Body of pancreas (tissue), 4 donors: Measurements from ENCODE around the gene ZBTB18. TPM values are rescaled to one million over a fixed set of nuclear protein-coding genes. Genes with fewer than 3 reads are reported as not detected.

ENCODE experiments used
- ATAC-seq: fragments of 150-250 bp; one replicate; pipeline ENCODE4 v1.9.1; 2016
- DNase-seq, 4 donors: peaks; one replicate each; pipeline ENCODE4 v3.0.0-alpha.2; 2019
- H3K27ac ChIP-seq, 4 donors: fragments of 200-600 bp; sonication (generic); 1 replicate in 3 of 4; 2 replicates in 1 of 4; pipeline versions ENCODE4 v1.5.1 to v1.6.1; 2016 to 2019; ENCODE audit warnings: mild to moderate bottlenecking in 1 of 4, mixed read lengths in 1 of 4, moderate library complexity in 1 of 4
- H3K27me3 ChIP-seq, 2 donors: fragments of 200-600 bp; sonication (generic); one replicate each; pipeline ENCODE4 v1.6.0; 2016; ENCODE audit warnings: mild to moderate bottlenecking in 1 of 2
- H3K36me3 ChIP-seq, 2 donors: fragments of 200-600 bp; sonication (generic); replicated peaks in 1 of 2; 2 replicates each; pipeline ENCODE4 v1.5.1; 2016; ENCODE audit warnings: low read depth in 2 of 2; ENCODE audit not compliant: insufficient read depth in 1 of 2
- H3K4me1 ChIP-seq: fragments of 200-600 bp; sonication (generic); one replicate; pipeline ENCODE4 v1.6.0; 2016
- H3K4me3 ChIP-seq, 2 donors: fragments of 200-600 bp; sonication (generic); 1 replicate in 1 of 2; 2 replicates in 1 of 2; pipeline ENCODE4 v1.5.1; 2016 to 2019
- H3K9me3 ChIP-seq, 3 donors: fragments of 200-600 bp; sonication (generic); 1 replicate in 2 of 3; 2 replicates in 1 of 3; pipeline ENCODE4 v1.5.1; 2016
- CTCF ChIP-seq, 7 experiments: fragments of 450-650 bp in 4 of 7; fragments of 200-600 bp in 3 of 7; sonication (generic) in 3 of 7; IDR thresholded peaks; one replicate each; pipeline ENCODE4 v1.5.1; 2016 to 2019; ENCODE audit warnings: antibody characterized with exemption in 7 of 7
- POLR2A ChIP-seq, 3 donors: fragments of 450-650 bp; IDR thresholded peaks; one replicate each; pipeline ENCODE4 v1.6.1; 2016; ENCODE audit warnings: antibody characterized with exemption in 3 of 3, mild to moderate bottlenecking in 2 of 3
- WGBS, 2 donors: methylation state at CpG; one replicate each; pipeline ENCODE4 v1.1.5; 2017; 5-methylcytosine and 5-hydroxymethylcytosine counted together
- intact Hi-C: fragments of 100-400 bp; cut with DNase I; formaldehyde crosslinking; loops from one replicate; pipeline ENCODE4 v1.15.1; 2023
- total RNA-seq, 2 donors: library from RNA; depleted of rRNA; stranded (reverse); fragments of >200 nt; gene quantifications; one replicate each; pipeline ENCODE4 v1.1.0, GENCODE V29; 2016

ZBTB18 gene
- total RNA-seq, 2 donors from 2014 or later, result 20.4 to 22.6 TPM

GRCh38 chr1:244030481-244031040 is 20.5 kb upstream of the ZBTB18 start:
- 85 to 92% methylated on average over 13 of the region's 13 CpGs for WGBS, 2 donors
- H3K4me3 ChIP-seq, result no peak overlapping the region
- H3K27ac ChIP-seq, result no peak overlapping the region
- no peak for ATAC-seq
- H3K36me3 ChIP-seq, result no peaks in the 10 kb centered on the region
- intact Hi-C loops, result no loop called here
- DNase-seq, result no peak
- TF ChIP-seq POLR2A (IDR thresholded peaks at IDR 0.05) (no peak), CTCF (IDR thresholded peaks at IDR 0.05) (no peak)
- no peaks in the 10 kb centered on the region for H3K27me3 ChIP-seq
- no peaks in the 10 kb centered on the region for H3K9me3 ChIP-seq
- H3K4me1 ChIP-seq, result no peaks in the 10 kb centered on the region

GRCh38 chr1:244035358-244035757 is 15.7 kb upstream of the ZBTB18 start:
- 90 to 91% methylated on average over 11 of the region's 11 CpGs for WGBS, 2 donors
- TF ChIP-seq CTCF (IDR thresholded peaks at IDR 0.05) (no peak), POLR2A (IDR thresholded peaks at IDR 0.05) (no peak)
- intact Hi-C loops, result no loop called here

GRCh38 chr1:244037252-244037651 is 13.8 kb upstream of the ZBTB18 start:
- ATAC-seq, result no peak
- 83 to 84% methylated on average over 9 of the region's 9 CpGs for WGBS, 2 donors
- H3K9me3 ChIP-seq, result no peaks in the 10 kb centered on the region
- intact Hi-C loops, result no loop called here
- H3K27me3 ChIP-seq, result no peaks in the 10 kb centered on the region
- TF ChIP-seq POLR2A (IDR thresholded peaks at IDR 0.05), result no peak
- no peak for TF ChIP-seq CTCF (IDR thresholded peaks at IDR 0.05)
- H3K4me3 ChIP-seq, result no peak overlapping the region
- no peak overlapping the region for H3K27ac ChIP-seq
- no peaks in the 10 kb centered on the region for H3K36me3 ChIP-seq
- H3K4me1 ChIP-seq, result no peaks in the 10 kb centered on the region
- DNase-seq, result no peak

More at GRCh38 chr1:244035358-244035757, 15.7 kb upstream of the ZBTB18 start:
- Histone ChIP-seq H3K4me1 (no peaks in the 10 kb centered on the region), H3K4me3 (no peak overlapping the region), H3K9me3 (no peaks in the 10 kb centered on the region), H3K27ac (no peak overlapping the region), H3K36me3 (no peaks in the 10 kb centered on the region), H3K27me3 (no peaks in the 10 kb centered on the region)
- DNase-seq (no peak), ATAC-seq (no peak)

- Histone ChIP-seq H3K36me3 (no peaks in the 10 kb centered on the region), H3K4me3 (no peak overlapping the region), H3K4me1 (peaks cover 11% of the 10 kb centered on the region), H3K9me3 (no peaks in the 10 kb centered on the region), H3K27ac (no peak overlapping the region), H3K27me3 (no peaks in the 10 kb centered on the region)
- WGBS, 2 donors, result 80 to 85% methylated on average over 4 of the region's 4 CpGs
- no peak for ATAC-seq
- intact Hi-C loops, result no loop called here
- no peak for TF ChIP-seq POLR2A (IDR thresholded peaks at IDR 0.05)
- no peak for TF ChIP-seq CTCF (IDR thresholded peaks at IDR 0.05)
- DNase-seq, result no peak
These were observed 9.5 kb upstream of the ZBTB18 start for GRCh38 chr1:244041466-244042120.

- 92 to 97% methylated on average over 3 of the region's 3 CpGs for WGBS, 2 donors
These were observed 8.8 kb upstream of the ZBTB18 start for GRCh38 chr1:244042293-244042692.

More at GRCh38 chr1:244042293-244042692, 8.8 kb upstream of the ZBTB18 start:
- DNase-seq (no peak), ATAC-seq (no peak)
- no peaks in the 10 kb centered on the region for H3K9me3 ChIP-seq
- H3K4me3 ChIP-seq, result no peak overlapping the region
- intact Hi-C loops, result no loop called here
- H3K27me3 ChIP-seq, result no peaks in the 10 kb centered on the region
- H3K4me1 ChIP-seq, result peaks cover 18% of the 10 kb centered on the region
- no peak overlapping the region for H3K27ac ChIP-seq
- TF ChIP-seq POLR2A (IDR thresholded peaks at IDR 0.05), result no peak
- no peak for TF ChIP-seq CTCF (IDR thresholded peaks at IDR 0.05)
- H3K36me3 ChIP-seq, result no peaks in the 10 kb centered on the region
